Stimulated activated CD4-positive, alpha-beta T cell treated with anti-CD3 and anti-CD28 coated beads, Interleukin-4, amount 100 ng/mL, for 24 hours (primary cell): ENCODE data around the gene ZNF423.

ENCODE experiments used
- DNase-seq: peaks from one replicate; pipeline ENCODE4 v3.0.0-alpha.2; 2020

The ZNF423 gene

DNA sequence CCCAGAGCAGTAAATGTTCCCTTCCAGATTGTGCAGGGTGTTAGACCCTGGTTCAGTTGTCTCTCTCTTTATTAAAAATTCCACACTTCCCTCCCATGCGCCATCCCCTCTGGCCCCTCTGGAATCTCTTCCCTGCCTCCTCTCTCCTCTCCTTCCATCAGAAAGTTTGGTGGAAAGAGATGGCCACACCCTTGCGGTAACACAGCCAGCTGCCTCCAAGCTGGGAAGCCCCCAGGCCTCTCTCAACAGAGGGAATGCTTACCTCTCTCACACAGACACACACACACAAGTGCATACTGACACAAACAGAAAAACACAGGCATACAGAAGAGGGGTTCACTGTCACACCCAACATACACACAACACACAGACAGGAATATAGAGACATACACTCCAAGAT is 261.8 kb downstream of the ZNF423 start:
- no peak for DNase-seq

DNA sequence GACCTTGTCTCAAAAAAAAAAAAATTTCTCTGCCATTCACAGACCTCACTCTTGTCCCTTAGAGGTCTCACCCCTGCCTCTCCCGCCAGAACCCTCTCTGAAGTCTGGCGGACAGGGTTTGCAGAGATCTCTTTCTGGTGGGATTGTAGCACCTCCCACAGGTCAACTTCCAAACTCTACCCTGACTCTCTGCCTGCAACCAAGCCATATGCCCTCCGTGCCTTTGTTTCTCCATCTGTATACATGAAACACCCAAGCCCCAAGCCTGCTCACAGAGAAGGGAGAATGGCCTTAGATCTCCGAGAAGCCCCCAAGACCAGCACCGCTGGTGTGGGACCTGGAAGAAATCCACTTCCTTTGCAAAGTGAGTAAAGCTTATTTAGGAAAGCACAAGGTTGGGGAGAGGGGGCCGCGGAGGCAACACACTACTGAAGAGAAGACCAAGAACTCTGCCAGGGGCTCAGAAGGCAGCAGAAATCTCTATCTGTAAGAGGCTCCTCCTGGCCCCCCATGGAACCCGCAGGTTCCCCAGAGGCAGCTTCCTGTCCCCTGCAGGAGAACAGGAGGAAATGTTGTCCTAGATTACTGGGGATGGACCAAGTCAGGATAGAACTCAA is 262.4 kb downstream of the ZNF423 start:
- DNase-seq = no peak

GRCh38 chr16:49592546-49593423 is 263.1 kb downstream of the ZNF423 start:
- peak; percentile 27 for DNase-seq

DNA sequence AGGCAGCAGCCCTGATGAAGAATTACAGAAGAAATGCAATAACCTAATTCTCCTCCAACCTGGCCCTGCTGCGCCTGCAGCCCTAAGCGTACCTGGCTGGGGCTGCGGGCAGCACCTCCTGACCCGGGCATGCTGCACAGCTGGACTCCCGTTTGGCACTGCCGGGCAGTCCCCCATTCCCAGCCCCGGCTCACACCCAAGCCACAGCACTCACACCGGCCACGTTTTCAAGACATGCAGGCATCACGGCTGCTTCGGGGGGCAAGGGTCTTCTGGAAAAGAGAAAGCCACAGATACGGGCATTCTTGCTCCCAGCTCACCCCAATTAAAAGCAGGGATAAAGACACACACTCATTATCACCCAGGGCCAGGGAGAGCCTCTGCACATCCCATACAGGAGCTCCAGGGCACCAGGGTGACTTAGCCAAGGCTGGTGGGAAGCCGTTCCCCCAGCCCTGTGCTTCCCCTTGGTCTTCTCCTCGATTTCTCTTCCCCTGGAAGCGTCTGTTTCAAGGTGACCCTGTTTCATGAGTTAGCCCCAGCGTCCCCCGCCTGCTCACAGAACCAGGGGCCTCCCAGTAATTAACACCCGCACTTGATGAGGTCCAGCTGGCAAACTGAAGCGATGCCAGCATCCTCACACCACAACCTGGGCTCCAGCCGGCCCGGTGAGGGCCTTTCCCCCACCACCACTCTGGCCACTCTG is 265.6 kb downstream of the ZNF423 start:
- DNase-seq = no peak

DNA sequence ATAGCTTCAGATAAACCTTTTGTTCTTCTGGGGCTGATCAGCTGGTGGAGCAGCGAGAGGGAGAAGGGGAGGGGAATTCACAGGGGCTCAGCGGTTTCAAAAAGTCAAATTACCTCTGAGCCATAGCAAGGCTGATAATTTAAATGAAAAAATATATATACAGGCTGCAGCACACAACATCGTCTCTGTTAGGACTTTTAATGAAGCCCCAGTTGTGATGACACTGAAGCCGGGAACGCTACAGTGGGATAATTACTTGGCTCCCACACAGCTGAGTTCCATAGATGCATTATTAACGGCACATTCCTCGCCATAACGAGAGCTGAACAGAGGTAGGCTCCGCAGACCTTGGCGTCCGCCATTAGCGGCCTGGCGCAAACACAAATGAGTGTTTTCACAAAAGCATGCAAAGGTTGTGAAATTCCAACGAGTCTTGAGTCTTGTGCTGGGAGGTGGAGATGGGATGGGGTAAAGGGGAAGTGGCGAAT is 266.3 kb downstream of the ZNF423 start:
- DNase-seq = no peak

DNA sequence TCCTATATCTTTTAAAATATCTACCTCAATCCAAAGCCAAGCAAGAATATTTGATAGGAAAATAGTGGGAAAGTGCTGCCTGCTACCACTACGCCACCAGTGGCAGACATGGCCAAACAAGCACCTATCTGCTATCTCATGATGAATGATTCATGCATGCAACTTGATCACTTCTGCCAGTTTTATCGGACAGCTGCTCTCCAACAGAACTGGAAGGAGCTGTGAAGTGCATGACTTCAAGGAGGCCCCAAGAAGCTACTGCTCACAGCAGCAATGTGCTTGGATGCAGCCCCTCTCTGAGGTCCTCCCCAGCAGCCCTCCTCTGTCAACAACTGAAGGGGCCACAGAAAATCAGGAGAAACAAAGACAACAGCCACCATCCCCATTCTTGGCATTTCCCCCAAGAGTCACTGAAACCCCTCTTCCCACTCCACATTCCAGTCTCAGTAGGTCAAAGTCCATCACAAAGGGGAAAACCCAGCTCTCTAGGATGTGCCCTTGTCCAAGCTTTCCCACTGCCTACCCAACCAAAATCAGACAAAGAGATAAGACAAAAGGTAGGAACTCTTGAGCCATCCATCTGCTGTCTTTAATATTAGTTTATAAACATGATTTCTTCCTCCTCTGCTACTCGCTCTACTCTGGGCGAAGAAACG is 267.1 kb downstream of the ZNF423 start:
- DNase-seq = no peak

GRCh38 chr16:49588026-49588425 is 267.9 kb downstream of the ZNF423 start:
- no peak for DNase-seq

DNA sequence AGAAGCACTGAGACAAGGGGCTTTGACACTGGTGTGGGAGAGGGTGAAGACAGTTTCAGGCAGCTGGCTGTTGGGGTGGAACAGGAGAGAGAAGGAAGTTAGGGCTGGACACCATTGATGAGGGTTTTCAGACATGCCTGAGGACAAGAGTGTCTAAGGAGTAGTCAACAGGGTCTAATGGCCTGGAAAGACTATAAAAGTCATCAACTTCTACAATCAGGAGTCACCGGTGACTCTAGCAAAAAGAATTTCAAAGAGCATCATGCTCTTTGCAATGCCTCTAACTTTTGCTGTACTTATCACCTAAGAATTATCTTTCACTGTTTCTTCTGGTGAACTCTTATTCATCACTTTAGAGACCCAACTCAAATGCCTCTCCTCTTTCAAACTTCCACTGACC is 268.4 kb downstream of the ZNF423 start:
- no peak for DNase-seq

DNA sequence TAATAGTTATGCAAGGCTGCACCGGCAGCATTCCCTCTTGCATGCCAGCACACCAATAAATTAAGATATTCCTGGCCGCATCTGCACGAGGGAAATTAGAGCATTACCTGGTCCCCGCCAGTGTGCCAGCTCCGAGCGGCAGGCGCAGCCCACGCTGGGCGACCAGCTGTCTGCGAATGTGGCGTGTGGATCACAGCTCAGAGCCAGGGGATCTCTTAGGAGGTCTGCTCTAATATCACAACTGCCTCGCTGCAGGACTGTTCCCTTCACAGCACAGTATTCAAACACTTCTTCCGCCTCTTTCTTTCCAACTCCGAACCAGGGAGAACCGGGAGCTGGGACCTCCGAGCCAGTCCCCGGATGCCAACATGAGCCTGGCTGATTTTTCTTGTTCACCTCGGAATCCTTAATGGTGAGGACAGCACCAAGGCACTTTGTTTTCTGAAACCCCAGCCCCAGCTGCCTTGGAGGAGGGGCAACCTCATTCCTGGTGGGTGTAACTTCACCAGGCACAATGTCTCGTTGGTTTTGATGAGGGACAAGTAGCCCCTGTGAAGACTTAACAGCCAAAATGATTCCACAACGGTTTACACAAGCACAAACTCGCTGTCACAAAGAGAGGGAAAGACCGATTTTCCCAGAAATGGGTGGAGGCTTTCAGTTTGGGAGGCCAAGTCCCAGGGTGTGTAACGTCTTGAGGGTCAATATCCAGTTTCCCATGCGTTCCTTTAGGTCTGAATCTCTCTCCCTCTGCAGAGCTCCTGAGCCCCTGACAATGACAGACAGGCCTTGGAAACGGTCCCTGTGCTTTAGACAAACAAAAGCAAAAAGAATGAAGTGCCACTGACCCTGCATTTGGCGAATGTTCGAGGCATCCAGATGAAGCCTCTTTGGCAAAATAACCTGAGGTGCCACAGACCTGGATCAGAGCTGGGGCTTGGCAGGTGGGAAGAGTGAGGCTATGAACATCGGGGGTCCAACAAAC is 269.2 kb downstream of the ZNF423 start:
- DNase-seq = no peak

DNA sequence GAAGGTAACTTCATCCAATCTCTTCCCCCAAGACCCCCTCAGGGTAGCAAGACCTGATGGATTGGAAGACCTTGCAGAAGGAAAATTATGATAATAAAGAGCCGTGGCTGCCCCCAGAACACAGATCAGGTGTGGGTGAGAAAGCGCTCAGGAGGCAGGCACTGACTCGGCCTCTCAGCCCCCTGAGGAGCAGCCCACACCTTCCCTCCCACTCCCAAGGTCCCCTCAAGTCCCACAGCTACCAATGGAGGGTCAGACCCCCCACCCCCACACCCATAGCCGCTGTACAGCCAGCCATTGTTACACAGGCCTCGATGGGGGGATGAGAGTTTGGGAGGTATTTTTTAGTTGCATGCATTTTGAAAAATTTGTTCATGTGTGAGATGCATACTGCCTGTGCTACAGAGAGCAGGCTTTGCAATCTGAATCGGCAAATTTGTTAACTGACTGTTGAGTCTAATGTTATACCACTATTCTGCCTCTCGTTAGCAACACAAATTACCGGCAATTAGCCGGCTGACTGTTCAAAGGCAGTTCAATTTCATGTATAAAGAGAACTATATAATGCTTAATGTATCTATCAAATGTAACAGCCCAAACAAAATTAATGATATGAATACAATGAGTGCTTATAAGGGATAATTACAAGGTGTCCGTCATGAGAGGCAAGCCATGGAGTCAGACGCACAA is 270.6 kb downstream of the ZNF423 start:
- DNase-seq = no peak

GRCh38 chr16:49583911-49584310 is 272.0 kb downstream of the ZNF423 start:
- no peak for DNase-seq

DNA sequence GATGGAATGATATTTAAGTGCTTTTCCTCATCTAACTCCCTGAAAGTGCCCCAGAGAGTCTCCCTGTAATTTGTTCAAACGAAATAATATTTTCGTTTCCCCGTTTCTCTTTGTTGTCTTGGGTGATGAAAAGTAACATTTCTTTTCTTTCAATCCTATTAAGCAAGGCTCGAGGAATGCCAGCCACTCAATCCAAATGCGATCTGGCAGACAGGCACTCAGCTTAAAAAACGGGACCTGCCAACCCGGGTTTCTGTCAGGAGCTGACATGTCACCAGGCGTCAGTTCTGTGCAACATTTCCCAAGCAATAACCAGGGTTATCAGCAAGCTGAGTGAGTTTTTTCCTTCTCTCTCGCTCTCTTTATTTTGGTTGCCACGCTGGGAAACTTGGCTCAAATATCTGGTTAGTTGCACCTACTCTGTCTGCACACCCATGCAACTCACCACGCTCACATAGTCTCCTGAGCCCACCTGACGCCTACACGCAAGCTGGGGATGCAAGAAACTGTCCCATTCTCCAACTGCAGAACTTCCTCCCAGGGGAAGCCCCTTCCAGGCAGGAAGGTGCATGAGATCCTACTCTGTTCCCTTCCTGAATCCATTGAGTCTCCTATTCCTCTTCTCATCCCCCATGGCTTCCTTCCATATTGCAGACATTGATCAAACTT is 274.1 kb downstream of the ZNF423 start:
- no peak for DNase-seq

- no peak for DNase-seq
Observed at GRCh38 chr16:49580751-49581303, 275.1 kb downstream of the ZNF423 start.

DNA sequence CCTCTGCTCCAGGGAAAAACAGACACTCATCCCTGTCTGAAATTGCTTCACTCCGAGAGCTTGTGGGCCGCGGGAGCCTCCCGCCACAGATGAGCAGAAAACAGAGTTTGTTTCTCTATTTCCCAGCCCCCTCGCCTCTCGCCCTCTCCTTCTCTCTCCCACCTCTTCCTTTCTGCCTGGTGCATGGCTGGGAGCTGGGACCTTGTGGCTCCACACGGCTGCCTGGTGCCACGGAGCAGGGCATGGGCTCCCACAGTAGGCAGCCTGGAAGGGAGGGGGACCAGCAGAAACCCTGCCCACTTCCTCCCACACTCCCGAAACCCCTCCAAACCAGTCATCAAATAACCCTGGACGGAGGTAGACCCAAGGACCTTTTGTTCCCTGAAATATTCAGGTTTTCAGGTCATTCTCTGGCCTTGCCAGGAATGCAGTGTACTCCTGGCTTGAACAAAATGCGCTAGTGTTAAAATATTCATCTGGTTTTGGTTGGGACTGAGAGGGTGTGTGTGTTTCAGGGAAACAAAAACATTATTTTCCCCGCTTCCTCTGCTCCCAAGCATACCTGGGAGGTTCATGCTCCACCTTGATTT is 277.4 kb downstream of the ZNF423 start:
- DNase-seq = no peak

DNA sequence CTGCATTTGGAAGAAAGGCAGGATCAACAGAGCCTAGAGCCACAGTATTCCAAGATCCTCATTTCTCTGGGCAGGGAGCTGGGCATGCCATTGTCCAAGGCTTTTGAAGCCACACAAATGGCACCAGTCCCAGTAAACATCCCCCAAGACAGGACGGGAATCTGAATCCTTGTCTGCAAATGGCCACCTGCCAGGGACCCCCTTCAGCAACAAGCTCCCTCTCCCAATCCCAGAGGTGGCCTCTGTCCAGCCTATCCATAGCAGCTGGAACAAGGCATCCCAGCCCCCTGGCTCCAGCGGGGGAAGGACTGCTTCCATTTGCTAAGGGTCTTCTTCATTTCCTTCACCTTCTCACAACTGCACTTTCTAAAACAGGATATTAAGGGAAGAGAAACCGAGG is 277.9 kb downstream of the ZNF423 start:
- DNase-seq = no peak

GRCh38 chr16:49576941-49577340 is 279.0 kb downstream of the ZNF423 start:
- DNase-seq = no peak

GRCh38 chr16:49576173-49576494 is 279.8 kb downstream of the ZNF423 start:
- DNase-seq = no peak

DNA sequence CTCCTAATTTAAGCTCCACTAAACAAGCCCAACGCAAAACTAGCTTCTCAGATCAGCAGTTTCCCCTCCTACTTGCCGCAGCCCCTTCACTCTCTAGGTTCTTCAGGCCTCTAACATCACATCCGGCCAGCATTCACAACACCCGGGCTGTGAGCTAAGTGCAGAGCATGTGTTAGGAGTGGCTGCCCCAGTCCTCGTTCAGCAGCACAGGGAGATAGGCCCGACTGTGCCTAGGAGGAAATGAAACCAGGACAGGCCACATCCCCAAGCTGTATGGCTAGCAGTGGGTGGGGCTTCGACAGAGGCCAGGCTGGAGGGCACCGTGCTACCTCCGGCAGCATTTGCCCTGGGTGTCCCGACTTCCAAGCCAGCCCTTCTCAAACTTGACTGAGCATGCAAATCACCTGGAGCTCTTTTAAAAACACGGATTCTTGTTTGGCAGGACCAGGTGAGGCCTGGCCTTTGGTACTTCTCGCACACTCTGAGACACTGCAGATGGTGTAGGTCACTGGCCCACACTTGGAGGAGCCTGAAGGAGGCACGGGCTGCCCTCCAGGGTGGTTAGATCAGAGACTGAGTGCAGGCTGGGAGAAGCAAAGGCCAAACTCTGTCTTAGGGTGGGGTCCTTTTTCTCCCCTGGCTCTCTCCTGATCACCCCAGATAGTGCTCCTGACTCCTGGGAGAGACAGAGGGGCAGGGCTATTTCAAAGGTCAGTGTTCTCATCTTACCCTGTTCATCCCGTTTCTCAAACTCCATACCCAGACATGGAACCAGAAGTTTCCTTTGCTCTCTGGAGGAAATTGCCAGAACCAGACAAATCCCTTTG is 280.4 kb downstream of the ZNF423 start:
- no peak for DNase-seq

- no peak for DNase-seq
Observed at GRCh38 chr16:49574826-49575225, 281.1 kb downstream of the ZNF423 start.
